A673 (cell line): ENCODE measurements around the gene DUS2.
"Not testable (repeated sequence)": the region's sequence is repeated elsewhere in the genome, so short reads cannot be mapped to it uniquely, and the experiment has no call there.

Experiments
- EZH2 ChIP-seq: fragments of 200-600 bp; sonication (generic); IDR thresholded peaks from 2 replicates; pipeline ENCODE4 v1.6.1; 2017; ENCODE audit warnings: borderline replicate concordance, low read depth, mild to moderate bottlenecking, mixed read lengths, antibody characterized with exemption, low read length; ENCODE audit not compliant: poor library complexity, severe bottlenecking
- TF ChIP-seq, protein P1 (sequence below): fragments of 300-800, 200-600 bp; sonication (generic); conservative IDR thresholded peaks from 2 replicates; pipeline ENCODE4 v1.5.1; 2017; ENCODE audit warnings: low read depth, mild to moderate bottlenecking, antibody characterized with exemption, low read length, moderate library complexity, mixed read lengths

DNA sequence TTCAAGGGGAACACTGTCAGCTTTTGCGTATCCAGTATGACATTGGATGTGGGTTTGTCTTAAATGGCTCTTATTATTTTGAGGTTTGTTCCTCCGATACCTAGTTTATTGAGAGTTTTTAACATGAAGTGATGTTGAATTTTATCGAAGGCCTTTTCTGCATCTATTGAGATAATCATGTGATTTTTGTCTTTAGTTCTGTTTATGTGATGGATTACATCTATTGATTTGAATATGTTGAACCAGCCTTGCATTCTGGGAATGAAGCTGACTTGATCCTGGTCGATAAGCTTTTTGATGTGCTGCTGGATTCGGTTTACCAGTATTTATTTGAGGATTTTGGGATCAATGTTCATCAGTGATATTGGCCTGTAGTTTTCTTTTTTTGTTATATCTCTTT is 86.1 kb downstream of the DUS2 start:
- TF ChIP-seq, protein P1, sequence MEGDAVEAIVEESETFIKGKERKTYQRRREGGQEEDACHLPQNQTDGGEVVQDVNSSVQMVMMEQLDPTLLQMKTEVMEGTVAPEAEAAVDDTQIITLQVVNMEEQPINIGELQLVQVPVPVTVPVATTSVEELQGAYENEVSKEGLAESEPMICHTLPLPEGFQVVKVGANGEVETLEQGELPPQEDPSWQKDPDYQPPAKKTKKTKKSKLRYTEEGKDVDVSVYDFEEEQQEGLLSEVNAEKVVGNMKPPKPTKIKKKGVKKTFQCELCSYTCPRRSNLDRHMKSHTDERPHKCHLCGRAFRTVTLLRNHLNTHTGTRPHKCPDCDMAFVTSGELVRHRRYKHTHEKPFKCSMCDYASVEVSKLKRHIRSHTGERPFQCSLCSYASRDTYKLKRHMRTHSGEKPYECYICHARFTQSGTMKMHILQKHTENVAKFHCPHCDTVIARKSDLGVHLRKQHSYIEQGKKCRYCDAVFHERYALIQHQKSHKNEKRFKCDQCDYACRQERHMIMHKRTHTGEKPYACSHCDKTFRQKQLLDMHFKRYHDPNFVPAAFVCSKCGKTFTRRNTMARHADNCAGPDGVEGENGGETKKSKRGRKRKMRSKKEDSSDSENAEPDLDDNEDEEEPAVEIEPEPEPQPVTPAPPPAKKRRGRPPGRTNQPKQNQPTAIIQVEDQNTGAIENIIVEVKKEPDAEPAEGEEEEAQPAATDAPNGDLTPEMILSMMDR: not testable (repeated sequence)
- not testable (repeated sequence) for TF ChIP-seq EZH2
